ENCODE measurements around the gene FUCA2.
"Not testable (repeated sequence)": the region's sequence is repeated elsewhere in the genome, so short reads cannot be mapped to it uniquely, and the experiment has no call there.

The FUCA2 gene

GRCh38 chr6:143535189-143535614 lies 23.7 kb upstream of the FUCA2 start:
- DNase-seq: no peak

- no peak for DNase-seq
Measured at GRCh38 chr6:143531720-143532499, 20.4 kb upstream of the FUCA2 start.

- DNase-seq: no peak
Measured at GRCh38 chr6:143529095-143529494, 17.6 kb upstream of the FUCA2 start.

- no peak for DNase-seq
Measured at GRCh38 chr6:143528164-143528811, 16.8 kb upstream of the FUCA2 start.

- DNase-seq: no peak
Measured at GRCh38 chr6:143527677-143528076, 16.2 kb upstream of the FUCA2 start.

- no peak for DNase-seq
Measured at GRCh38 chr6:143525356-143525755, 13.8 kb upstream of the FUCA2 start.

- no peak for DNase-seq
Measured at GRCh38 chr6:143522039-143522600, 10.6 kb upstream of the FUCA2 start.

- no peak for DNase-seq
Measured at GRCh38 chr6:143517447-143517773, 5.9 kb upstream of the FUCA2 start.

GRCh38 chr6:143516690-143517446 lies 5.3 kb upstream of the FUCA2 start:
- no peak for DNase-seq

GRCh38 chr6:143515766-143516355 lies 4.3 kb upstream of the FUCA2 start:
- DNase-seq: no peak

GRCh38 chr6:143515061-143515760 lies 3.7 kb upstream of the FUCA2 start:
- no peak for DNase-seq

GRCh38 chr6:143513410-143513809 lies 1.9 kb upstream of the FUCA2 start:
- DNase-seq: peak; percentile 40 to 46

- not testable (repeated sequence) for DNase-seq
Measured at GRCh38 chr6:143510326-143510725, 1.2 kb downstream of the FUCA2 start.

- DNase-seq: no peak
Measured at GRCh38 chr6:143507358-143508145, 4.0 kb downstream of the FUCA2 start.

GRCh38 chr6:143506620-143507019 lies 4.9 kb downstream of the FUCA2 start:
- DNase-seq: no peak

GRCh38 chr6:143506199-143506598 lies 5.3 kb downstream of the FUCA2 start:
- DNase-seq: no peak

GRCh38 chr6:143505537-143505936 lies 6.0 kb downstream of the FUCA2 start:
- no peak for DNase-seq

GRCh38 chr6:143505111-143505510 lies 6.4 kb downstream of the FUCA2 start:
- DNase-seq: no peak

GRCh38 chr6:143504369-143504768 lies 7.2 kb downstream of the FUCA2 start:
- DNase-seq: no peak

- no peak for DNase-seq
Measured at GRCh38 chr6:143501851-143502250, 9.7 kb downstream of the FUCA2 start.

GRCh38 chr6:143498428-143498827 lies 13.1 kb downstream of the FUCA2 start:
- no peak for DNase-seq

GRCh38 chr6:143496974-143497373 lies 14.5 kb downstream of the FUCA2 start:
- DNase-seq: no peak

Measured in activated CD4-positive, alpha-beta T cell treated with anti-CD3 and anti-CD28 coated beads for 4 hours (primary cell).